ENCODE measurements around the gene AOPEP. TPM values are rescaled to one million over a fixed set of nuclear protein-coding genes. Genes with fewer than 3 reads are reported as not detected.
A peak's percentile ranks its signal among the peaks of the same experiment; 100 is the strongest.

AOPEP gene
- total and polyA plus RNA-seq, 2 of the 13 experiments (the other 11 are each of a cell fraction or from before 2014, with no cell fraction given), result 22.2 to 41.6 TPM

DNA sequence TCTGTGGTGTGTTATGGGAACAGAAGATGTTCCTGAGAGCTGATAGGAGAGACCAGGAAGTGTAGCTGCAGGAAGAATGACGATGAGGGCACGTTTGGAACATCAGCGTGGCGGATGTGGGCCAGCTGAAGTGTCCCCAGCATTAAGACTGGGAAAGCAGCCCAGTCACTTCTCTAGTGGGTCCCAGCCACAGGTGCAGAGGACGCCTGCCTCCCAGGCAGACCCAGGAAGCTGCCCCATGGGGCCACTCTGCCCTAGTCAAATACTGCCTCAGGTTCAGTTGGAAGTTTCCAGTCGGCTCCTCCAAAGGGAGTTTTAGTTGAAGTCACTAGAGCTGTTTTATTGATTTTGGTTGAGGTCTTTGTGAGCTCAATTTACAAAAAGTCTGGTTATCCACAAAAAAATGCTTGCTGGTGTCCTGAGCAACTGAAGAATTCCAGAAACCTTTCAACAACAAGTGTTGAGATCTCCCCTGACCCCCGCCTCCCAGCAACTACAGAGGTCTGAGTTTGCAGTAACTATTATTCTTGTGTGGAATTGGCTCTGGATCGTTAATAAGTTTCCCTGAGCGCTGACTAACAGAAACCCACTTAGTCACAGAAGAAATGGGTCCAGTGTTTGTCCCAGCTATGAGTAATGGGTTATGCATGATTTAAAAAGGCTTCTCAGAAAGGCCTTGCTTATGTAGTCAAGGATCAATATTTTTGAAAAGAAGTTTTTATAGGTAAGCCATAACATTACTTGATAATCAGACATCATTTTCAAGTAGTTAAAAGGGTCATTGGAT is 296.9 kb downstream of the AOPEP start (continued):
- TF ChIP-seq, protein P1, sequence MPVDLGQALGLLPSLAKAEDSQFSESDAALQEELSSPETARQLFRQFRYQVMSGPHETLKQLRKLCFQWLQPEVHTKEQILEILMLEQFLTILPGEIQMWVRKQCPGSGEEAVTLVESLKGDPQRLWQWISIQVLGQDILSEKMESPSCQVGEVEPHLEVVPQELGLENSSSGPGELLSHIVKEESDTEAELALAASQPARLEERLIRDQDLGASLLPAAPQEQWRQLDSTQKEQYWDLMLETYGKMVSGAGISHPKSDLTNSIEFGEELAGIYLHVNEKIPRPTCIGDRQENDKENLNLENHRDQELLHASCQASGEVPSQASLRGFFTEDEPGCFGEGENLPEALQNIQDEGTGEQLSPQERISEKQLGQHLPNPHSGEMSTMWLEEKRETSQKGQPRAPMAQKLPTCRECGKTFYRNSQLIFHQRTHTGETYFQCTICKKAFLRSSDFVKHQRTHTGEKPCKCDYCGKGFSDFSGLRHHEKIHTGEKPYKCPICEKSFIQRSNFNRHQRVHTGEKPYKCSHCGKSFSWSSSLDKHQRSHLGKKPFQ (CRISPR knock-in tag; IDR thresholded peaks at IDR 0.05; ENCODE audit: insufficient replicate concordance), result no peak
- TF ChIP-seq ZNF12 (CRISPR knock-in tag; IDR thresholded peaks at IDR 0.05), result no peak
- 0 out of 2 replicates have a peak, but pooled peaks have one; percentile 47 for TF ChIP-seq ZNF225 (CRISPR knock-in tag; IDR thresholded peaks at IDR 0.05)
- TF ChIP-seq, protein P2, sequence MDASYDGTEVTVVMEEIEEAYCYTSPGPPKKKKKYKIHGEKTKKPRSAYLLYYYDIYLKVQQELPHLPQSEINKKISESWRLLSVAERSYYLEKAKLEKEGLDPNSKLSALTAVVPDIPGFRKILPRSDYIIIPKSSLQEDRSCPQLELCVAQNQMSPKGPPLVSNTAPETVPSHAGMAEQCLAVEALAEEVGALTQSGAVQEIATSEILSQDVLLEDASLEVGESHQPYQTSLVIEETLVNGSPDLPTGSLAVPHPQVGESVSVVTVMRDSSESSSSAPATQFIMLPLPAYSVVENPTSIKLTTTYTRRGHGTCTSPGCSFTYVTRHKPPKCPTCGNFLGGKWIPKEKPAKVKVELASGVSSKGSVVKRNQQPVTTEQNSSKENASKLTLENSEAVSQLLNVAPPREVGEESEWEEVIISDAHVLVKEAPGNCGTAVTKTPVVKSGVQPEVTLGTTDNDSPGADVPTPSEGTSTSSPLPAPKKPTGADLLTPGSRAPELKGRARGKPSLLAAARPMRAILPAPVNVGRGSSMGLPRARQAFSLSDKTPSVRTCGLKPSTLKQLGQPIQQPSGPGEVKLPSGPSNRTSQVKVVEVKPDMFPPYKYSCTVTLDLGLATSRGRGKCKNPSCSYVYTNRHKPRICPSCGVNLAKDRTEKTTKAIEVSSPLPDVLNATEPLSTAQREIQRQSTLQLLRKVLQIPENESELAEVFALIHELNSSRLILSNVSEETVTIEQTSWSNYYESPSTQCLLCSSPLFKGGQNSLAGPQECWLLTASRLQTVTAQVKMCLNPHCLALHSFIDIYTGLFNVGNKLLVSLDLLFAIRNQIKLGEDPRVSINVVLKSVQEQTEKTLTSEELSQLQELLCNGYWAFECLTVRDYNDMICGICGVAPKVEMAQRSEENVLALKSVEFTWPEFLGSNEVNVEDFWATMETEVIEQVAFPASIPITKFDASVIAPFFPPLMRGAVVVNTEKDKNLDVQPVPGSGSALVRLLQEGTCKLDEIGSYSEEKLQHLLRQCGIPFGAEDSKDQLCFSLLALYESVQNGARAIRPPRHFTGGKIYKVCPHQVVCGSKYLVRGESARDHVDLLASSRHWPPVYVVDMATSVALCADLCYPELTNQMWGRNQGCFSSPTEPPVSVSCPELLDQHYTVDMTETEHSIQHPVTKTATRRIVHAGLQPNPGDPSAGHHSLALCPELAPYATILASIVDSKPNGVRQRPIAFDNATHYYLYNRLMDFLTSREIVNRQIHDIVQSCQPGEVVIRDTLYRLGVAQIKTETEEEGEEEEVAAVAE (CRISPR knock-in tag; IDR thresholded peaks at IDR 0.05; ENCODE audit: borderline replicate concordance), result 0 out of 2 replicates have a peak, but pooled peaks have one; percentile 21
- no peak for TF ChIP-seq SPEN (CRISPR knock-in tag; IDR thresholded peaks at IDR 0.05; ENCODE audit: low read depth)
- TF ChIP-seq, protein P3, sequence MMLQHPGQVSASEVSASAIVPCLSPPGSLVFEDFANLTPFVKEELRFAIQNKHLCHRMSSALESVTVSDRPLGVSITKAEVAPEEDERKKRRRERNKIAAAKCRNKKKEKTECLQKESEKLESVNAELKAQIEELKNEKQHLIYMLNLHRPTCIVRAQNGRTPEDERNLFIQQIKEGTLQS (CRISPR knock-in tag; IDR thresholded peaks at IDR 0.05), result 0 out of 2 replicates have a peak, but pooled peaks have one; percentile 7
- TF ChIP-seq U2AF1 (optimal IDR thresholded peaks at IDR 0.05; ENCODE audit: low read depth, low read length), result no peak
- TF ChIP-seq, protein P4, sequence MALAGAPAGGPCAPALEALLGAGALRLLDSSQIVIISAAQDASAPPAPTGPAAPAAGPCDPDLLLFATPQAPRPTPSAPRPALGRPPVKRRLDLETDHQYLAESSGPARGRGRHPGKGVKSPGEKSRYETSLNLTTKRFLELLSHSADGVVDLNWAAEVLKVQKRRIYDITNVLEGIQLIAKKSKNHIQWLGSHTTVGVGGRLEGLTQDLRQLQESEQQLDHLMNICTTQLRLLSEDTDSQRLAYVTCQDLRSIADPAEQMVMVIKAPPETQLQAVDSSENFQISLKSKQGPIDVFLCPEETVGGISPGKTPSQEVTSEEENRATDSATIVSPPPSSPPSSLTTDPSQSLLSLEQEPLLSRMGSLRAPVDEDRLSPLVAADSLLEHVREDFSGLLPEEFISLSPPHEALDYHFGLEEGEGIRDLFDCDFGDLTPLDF (CRISPR knock-in tag; IDR thresholded peaks at IDR 0.05), result no peak
- peak; percentile 27; the same call in 1 of the 2 replicates for TF ChIP-seq CHD4 (IDR thresholded peaks at IDR 0.05; ENCODE audit: borderline replicate concordance, low read length)
- TF ChIP-seq BCL6 (CRISPR knock-in tag; IDR thresholded peaks at IDR 0.05), result peak; percentile 68; the same call in 1 of the 2 replicates
- peak; percentile 65 for TF ChIP-seq KAT8 (CRISPR knock-in tag; IDR thresholded peaks at IDR 0.05)
- no peak for TF ChIP-seq ZNF550 (CRISPR knock-in tag; IDR thresholded peaks at IDR 0.05; ENCODE audit: borderline replicate concordance)
- TF ChIP-seq TARDBP (CRISPR knock-in tag; IDR thresholded peaks at IDR 0.05), result peak; percentile 66; the same call in 1 of the 2 replicates
- TF ChIP-seq, protein P5, sequence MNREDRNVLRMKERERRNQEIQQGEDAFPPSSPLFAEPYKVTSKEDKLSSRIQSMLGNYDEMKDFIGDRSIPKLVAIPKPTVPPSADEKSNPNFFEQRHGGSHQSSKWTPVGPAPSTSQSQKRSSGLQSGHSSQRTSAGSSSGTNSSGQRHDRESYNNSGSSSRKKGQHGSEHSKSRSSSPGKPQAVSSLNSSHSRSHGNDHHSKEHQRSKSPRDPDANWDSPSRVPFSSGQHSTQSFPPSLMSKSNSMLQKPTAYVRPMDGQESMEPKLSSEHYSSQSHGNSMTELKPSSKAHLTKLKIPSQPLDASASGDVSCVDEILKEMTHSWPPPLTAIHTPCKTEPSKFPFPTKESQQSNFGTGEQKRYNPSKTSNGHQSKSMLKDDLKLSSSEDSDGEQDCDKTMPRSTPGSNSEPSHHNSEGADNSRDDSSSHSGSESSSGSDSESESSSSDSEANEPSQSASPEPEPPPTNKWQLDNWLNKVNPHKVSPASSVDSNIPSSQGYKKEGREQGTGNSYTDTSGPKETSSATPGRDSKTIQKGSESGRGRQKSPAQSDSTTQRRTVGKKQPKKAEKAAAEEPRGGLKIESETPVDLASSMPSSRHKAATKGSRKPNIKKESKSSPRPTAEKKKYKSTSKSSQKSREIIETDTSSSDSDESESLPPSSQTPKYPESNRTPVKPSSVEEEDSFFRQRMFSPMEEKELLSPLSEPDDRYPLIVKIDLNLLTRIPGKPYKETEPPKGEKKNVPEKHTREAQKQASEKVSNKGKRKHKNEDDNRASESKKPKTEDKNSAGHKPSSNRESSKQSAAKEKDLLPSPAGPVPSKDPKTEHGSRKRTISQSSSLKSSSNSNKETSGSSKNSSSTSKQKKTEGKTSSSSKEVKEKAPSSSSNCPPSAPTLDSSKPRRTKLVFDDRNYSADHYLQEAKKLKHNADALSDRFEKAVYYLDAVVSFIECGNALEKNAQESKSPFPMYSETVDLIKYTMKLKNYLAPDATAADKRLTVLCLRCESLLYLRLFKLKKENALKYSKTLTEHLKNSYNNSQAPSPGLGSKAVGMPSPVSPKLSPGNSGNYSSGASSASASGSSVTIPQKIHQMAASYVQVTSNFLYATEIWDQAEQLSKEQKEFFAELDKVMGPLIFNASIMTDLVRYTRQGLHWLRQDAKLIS (CRISPR knock-in tag; IDR thresholded peaks at IDR 0.05), result peak; percentile 51; the same call in 1 of the 2 replicates
- TF ChIP-seq U2AF2 (IDR thresholded peaks at IDR 0.05; ENCODE audit: low read depth, low read length), result no peak
- peak; percentile 66; the same call in 1 of the 2 replicates for TF ChIP-seq BORCS8-MEF2B (CRISPR knock-in tag; IDR thresholded peaks at IDR 0.05)
- TF ChIP-seq NR2C2 (CRISPR knock-in tag; IDR thresholded peaks at IDR 0.05; ENCODE audit: borderline replicate concordance), result 0 out of 2 replicates have a peak, but pooled peaks have one; percentile 17
